Measurements from ENCODE around the gene OCEL1.

Gene OCEL1

DNA sequence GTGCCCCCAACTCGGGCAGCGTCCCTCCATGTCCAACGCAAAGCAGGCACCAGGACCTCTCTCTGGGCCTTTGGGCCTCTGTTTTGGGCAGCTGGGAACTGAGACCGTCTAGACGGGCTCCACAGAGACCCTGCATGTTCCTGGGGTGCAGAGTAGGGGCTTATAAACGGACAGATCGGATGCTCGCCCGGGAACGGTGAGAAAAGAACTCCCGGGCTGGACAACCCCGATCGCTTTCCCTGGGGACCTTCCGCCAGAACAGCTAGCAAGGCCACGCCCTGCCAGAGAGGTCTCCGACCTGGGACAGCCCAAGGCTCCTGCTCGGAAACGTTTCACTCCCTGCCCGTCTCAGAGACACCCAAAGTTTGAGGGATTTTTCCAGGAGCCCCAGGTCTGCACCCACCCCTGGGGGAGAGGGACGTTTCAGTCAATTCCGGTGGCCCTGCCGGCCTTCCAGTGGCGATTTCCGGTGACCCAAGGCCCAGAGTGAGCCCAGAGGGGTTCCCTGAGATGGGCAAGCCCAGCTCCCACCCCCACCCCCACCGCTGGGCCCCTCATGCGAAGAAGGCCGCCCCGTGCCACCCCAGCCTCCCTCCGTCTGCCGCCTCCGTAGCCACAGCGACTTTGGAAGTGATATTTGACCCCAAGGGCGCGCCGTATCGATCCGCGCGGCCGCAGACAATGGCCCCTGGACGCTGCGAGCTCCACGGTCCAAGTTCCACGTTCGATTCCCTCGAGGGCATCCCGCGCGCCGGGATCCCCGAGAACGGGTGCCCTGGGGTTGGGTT is 18.0 kb downstream of the OCEL1 start:
- DNase-seq (ENCODE audit: low read depth): no peak
- peak overlapping the region; percentile 79 for H3K4me3 ChIP-seq (ENCODE audit: low read depth, low read length)
- in situ Hi-C loops (cut with HindIII; ENCODE audit: low sequenced_read_pairs): loop anchor here (10.0 kb wide), 1 partner anchor 79 kb away; no protein-coding TSS in a partner anchor

DNA sequence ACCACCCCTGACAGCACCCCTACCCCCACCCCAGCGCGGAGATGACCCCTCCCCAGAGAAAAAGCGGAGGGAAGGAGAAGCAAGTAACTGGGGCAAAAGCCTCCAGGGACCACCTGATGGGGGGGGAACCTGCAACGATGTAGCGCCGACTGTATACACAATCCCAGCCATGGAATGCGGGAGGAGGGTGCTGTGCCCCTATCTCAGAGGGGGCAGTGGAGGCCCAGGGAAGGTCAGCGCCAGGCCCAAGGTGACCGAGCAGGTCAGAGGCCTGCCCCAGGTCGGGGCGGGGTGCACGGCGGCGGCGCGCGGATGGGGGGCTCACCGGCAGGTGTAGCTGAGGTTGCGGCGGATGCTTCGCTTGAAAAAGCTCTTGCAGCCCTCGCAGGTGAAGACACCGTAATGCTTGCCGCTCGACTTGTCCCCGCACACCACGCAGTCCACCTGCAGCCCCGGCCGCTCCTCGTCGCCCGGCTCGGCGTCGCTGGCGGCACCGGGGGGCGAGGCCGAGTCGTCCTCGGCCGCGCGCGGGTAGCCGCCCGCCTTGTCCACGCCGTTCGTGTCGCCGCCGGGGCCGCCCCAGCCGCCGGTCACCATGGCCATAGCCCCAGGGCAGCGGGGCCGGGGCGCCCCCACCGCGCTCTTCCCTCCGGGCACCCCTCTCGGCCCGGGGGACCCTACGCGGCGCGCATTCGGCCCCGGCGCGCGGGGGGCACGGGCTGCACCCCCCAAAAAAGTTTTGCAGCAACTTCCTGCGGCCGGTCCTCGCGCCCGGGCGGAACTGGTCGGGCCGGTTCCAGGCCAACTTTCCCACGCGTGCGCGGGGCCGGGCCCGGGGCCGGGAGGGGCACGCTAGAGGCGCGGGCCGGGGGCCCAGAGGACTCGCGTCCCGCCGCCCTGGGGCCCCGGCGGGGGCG is 18.9 kb downstream of the OCEL1 start:
- no peak for DNase-seq (ENCODE audit: low read depth)
- H3K4me3 ChIP-seq (ENCODE audit: low read depth, low read length): peak overlapping the region; percentile 79
- in situ Hi-C loops (cut with HindIII; ENCODE audit: low sequenced_read_pairs): loop anchor here (10.0 kb wide), 1 partner anchor 80 kb away; no protein-coding TSS in a partner anchor
- no peak for TF ChIP-seq CTCF (IDR thresholded peaks at IDR 0.05; ENCODE audit: low read depth, low read length, missing control alignments)

More for the DNA sequence above, 18.0 kb downstream of the OCEL1 start:
- TF ChIP-seq CTCF (IDR thresholded peaks at IDR 0.05; ENCODE audit: low read depth, low read length, missing control alignments): no peak

DNA sequence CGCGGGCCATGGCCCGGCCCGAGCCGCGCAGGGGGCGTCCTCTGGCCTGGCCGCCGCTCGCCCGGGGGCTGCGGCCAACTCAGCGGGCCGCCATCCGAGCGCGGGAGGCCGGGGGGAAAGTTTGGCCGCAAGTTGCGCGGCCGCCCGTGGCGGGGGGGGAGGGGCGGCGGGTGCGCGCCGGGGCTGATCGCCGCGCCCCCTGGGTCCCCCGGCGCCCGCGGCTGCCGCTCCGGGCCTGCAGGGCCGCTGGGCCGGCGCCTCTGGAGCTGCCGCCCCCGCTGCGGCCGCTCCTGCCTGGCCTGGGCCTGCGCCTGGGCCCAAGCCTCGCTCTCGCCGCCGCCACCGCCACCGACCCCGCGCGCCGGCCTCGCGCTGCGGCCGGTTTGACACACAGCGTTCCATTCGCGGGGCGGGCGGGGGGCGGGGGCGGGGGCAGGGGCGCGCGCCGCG is 19.5 kb downstream of the OCEL1 start, which contains the start of gene NR2F6:
TSS of gene NR2F6 (minus strand) at position 385 of the 450 bp plus-strand sequence. CDS start 699 bp downstream, outside the sequence.
- no peak for DNase-seq (ENCODE audit: low read depth)
- in situ Hi-C loops (cut with HindIII; ENCODE audit: low sequenced_read_pairs): loop anchor here (10.0 kb wide), 1 partner anchor 81 kb away; no protein-coding TSS in a partner anchor
- no peak for TF ChIP-seq CTCF (IDR thresholded peaks at IDR 0.05; ENCODE audit: low read depth, low read length, missing control alignments)
- peak within 1 kb of the TSS; percentile 79 for H3K4me3 ChIP-seq (ENCODE audit: low read depth, low read length)

DNA sequence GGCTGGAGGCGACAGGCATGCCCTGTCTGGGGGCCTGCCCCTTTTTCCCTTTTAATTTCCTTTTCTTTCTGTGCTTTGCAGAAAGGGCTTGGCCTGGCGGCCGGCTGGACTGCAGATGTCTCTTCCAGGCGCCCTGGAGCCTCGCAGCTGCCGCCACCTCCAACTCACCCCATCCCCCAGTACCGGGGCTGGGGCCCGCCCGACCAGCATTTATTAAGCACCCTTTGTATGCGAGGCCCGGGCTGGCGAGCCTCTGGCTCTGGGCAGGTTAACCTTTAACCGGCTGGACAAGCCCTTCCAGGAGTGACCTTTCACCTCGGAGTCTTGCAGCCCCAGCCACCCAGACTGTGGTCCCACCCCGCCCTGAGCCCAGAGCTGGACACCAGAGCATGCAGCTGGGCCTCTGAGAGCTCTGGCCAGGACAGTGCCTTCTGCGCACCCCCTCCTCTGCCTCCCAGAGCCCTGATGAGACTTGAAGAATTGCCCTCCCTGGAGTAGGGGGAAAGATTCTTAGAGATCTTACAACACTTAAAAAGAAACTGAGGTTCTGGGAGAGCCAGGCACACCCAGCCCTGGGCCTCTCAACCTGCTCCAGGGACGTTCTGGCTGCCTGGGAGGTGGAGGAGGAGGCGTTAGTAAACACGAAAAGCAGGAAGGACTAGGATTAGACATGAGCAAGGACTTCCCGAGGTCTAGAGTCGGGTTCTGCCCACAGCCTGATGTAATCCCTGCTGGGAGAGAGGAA is 20.8 kb downstream of the OCEL1 start:
- in situ Hi-C loops (cut with HindIII; ENCODE audit: low sequenced_read_pairs): loop anchor here (10.0 kb wide), 1 partner anchor 82 kb away; no protein-coding TSS in a partner anchor
- H3K4me3 ChIP-seq (ENCODE audit: low read depth, low read length): peak overlapping the region; percentile 36
- no peak for DNase-seq (ENCODE audit: low read depth)
- TF ChIP-seq CTCF (IDR thresholded peaks at IDR 0.05; ENCODE audit: low read depth, low read length, missing control alignments): no peak

DNA sequence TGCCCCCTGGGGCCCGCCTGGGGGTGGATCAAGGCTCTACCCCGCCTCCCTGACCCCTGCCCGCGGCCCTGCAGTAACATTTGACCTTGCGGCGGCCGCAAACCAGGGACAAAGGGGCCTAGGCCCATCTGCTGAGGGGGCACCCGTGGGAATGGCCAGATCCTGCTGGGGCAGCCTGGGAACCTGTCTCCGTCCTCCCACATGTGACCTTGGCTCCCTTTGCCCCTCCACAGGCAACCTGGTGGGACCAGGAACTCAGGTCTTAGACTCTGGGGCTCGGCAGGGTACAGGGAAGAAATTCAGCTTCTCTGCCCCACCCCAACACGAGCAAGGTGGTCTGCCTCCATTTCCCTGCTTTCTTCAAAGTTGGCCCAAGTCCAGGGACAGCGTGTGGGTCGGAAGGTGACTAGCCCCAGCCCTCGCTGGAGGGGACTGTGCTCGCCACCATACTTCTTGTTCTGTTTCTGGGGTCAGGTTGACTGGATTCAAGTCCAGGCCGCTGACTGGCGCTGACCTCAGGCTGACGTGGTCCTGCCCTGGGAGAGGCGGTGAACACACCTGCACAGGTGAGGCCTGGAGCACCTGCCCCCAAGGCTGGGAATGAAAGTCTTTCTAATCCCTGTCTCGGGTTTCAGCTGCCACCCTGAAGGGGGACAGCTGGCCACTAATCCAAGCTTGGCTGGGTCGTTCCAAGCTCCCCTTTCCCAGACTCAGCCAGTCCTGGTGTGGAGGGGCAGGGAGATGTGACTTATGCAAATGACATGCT is 22.2 kb downstream of the OCEL1 start:
- DNase-seq (ENCODE audit: low read depth): no peak
- in situ Hi-C loops (cut with HindIII; ENCODE audit: low sequenced_read_pairs): loop anchor here (10.0 kb wide), 1 partner anchor 83 kb away; no protein-coding TSS in a partner anchor
- no peak for TF ChIP-seq CTCF (IDR thresholded peaks at IDR 0.05; ENCODE audit: low read depth, low read length, missing control alignments)
- H3K4me3 ChIP-seq (ENCODE audit: low read depth, low read length): no peak overlapping the region
